HG02798 (cell line): ENCODE data around the gene LGI2.

ENCODE experiments used
- ATAC-seq: cut with Tn5 transposase; IDR thresholded peaks from one replicate; pipeline ENCODE4 v1.9.1; 2021; ENCODE audit warnings: mild to moderate bottlenecking; ENCODE audit not compliant: unreplicated experiment, poor library complexity

LGI2 gene

GRCh38 chr4:25001509-25001908 lies 29.2 kb downstream of the LGI2 start:
- ATAC-seq, result no peak

- no peak for ATAC-seq
Observed at GRCh38 chr4:25000639-25001038, 30.1 kb downstream of the LGI2 start.

- no peak for ATAC-seq
Observed at GRCh38 chr4:24999392-25000089, 31.2 kb downstream of the LGI2 start.

GRCh38 chr4:24995346-24995919 lies 35.3 kb downstream of the LGI2 start:
- ATAC-seq, result no peak

- ATAC-seq, result no peak
Observed at GRCh38 chr4:24993551-24994080, 37.1 kb downstream of the LGI2 start.

- no peak for ATAC-seq
Observed at GRCh38 chr4:24992968-24993367, 37.8 kb downstream of the LGI2 start.

- ATAC-seq, result no peak
Observed at GRCh38 chr4:24991015-24991414, 39.7 kb downstream of the LGI2 start.

- no peak for ATAC-seq
Observed at GRCh38 chr4:24989327-24989726, 41.4 kb downstream of the LGI2 start.

GRCh38 chr4:24988776-24989175 lies 42.0 kb downstream of the LGI2 start:
- ATAC-seq, result no peak

- no peak for ATAC-seq
Observed at GRCh38 chr4:24984602-24985532, 45.9 kb downstream of the LGI2 start.

GRCh38 chr4:24980740-24981139 lies 50.0 kb downstream of the LGI2 start:
- ATAC-seq, result no peak

GRCh38 chr4:24980064-24980690 lies 50.6 kb downstream of the LGI2 start:
- ATAC-seq, result peak; percentile 74

GRCh38 chr4:24979554-24979953 lies 51.2 kb downstream of the LGI2 start:
- ATAC-seq, result no peak

GRCh38 chr4:24978291-24979075 lies 52.3 kb downstream of the LGI2 start:
- ATAC-seq, result no peak

- ATAC-seq, result no peak
Observed at GRCh38 chr4:24975510-24975909, 55.2 kb downstream of the LGI2 start.

- no peak for ATAC-seq
Observed at GRCh38 chr4:24973747-24974601, 56.8 kb downstream of the LGI2 start.

- no peak for ATAC-seq
Observed at GRCh38 chr4:24973404-24973746, 57.4 kb downstream of the LGI2 start.

- no peak for ATAC-seq
Observed at GRCh38 chr4:24971192-24971591, 59.6 kb downstream of the LGI2 start.

GRCh38 chr4:24970635-24971034 lies 60.1 kb downstream of the LGI2 start:
- no peak for ATAC-seq
